Nephron (organoid): ENCODE results near the gene EEPD1.
A peak's percentile ranks its signal among the peaks of the same experiment; 100 is the strongest.

Experiments used
- H3K27ac Mint-ChIP-seq, 3 experiments: 2 replicates each; pipeline ENCODE4 v1.8.0; 2020; ENCODE audit warnings: mixed read lengths in 3 of 3, mild to moderate bottlenecking in 2 of 3, moderate library complexity in 1 of 3
- H3K27me3 Mint-ChIP-seq: 2 replicates; pipeline ENCODE4 v1.8.0; 2021; ENCODE audit warnings: low read depth, mild to moderate bottlenecking, moderate library complexity, mixed read lengths
- H3K36me3 Mint-ChIP-seq: 2 replicates; pipeline ENCODE4 v1.8.0; 2020; ENCODE audit warnings: low read depth, mixed read lengths
- H3K4me1 Mint-ChIP-seq: 2 replicates; pipeline ENCODE4 v1.8.0; 2020; ENCODE audit warnings: mixed read lengths
- H3K4me3 Mint-ChIP-seq, 3 experiments: 2 replicates each; pipeline ENCODE4 v1.8.0; 2020; ENCODE audit warnings: mild to moderate bottlenecking in 3 of 3, mixed read lengths in 3 of 3, moderate library complexity in 2 of 3
- H3K9me3 Mint-ChIP-seq: 2 replicates; pipeline ENCODE4 v1.8.0; 2020; ENCODE audit warnings: mixed read lengths
- TF ChIP-seq, protein P1 (sequence below), 3 experiments: fragments of 200-600 bp; sonication (generic); IDR thresholded peaks; one replicate each; pipeline ENCODE4 v1.5.0; 2021; ENCODE audit warnings: antibody characterized with exemption in 3 of 3; ENCODE audit not compliant: unreplicated experiment in 3 of 3

The EEPD1 gene

DNA sequence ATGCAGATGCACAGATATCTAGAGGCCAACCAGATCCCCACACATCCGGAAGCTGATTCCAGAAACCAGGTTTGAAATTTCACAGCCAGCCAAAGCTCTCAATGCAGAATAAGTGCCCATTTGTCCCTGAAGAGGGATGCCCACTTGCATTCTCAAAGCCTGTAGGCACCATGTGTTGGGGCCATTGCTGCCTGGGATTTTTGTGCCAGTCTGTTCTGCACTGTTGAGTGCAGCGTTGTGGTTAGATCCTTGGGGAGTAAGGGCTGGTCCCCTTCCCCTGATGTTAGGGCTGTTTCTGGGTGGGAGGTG is 62.4 kb downstream of the EEPD1 start:
- Mint-ChIP-seq H3K9me3 (no peaks in the 10 kb centered on the region), H3K27ac (peak overlapping the region; percentile 92 to 97 (median 95)), H3K4me1 (peaks cover 61% of the 10 kb centered on the region), H3K4me3 (peak overlapping the region in 1 of 3 experiments; percentile 24), H3K27me3 (no peaks in the 10 kb centered on the region), H3K36me3 (no peaks in the 10 kb centered on the region)
- TF ChIP-seq, protein P1, sequence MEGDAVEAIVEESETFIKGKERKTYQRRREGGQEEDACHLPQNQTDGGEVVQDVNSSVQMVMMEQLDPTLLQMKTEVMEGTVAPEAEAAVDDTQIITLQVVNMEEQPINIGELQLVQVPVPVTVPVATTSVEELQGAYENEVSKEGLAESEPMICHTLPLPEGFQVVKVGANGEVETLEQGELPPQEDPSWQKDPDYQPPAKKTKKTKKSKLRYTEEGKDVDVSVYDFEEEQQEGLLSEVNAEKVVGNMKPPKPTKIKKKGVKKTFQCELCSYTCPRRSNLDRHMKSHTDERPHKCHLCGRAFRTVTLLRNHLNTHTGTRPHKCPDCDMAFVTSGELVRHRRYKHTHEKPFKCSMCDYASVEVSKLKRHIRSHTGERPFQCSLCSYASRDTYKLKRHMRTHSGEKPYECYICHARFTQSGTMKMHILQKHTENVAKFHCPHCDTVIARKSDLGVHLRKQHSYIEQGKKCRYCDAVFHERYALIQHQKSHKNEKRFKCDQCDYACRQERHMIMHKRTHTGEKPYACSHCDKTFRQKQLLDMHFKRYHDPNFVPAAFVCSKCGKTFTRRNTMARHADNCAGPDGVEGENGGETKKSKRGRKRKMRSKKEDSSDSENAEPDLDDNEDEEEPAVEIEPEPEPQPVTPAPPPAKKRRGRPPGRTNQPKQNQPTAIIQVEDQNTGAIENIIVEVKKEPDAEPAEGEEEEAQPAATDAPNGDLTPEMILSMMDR (IDR thresholded peaks at IDR 0.05; ENCODE audit: unreplicated experiment in 3 of 3), result no peak

DNA sequence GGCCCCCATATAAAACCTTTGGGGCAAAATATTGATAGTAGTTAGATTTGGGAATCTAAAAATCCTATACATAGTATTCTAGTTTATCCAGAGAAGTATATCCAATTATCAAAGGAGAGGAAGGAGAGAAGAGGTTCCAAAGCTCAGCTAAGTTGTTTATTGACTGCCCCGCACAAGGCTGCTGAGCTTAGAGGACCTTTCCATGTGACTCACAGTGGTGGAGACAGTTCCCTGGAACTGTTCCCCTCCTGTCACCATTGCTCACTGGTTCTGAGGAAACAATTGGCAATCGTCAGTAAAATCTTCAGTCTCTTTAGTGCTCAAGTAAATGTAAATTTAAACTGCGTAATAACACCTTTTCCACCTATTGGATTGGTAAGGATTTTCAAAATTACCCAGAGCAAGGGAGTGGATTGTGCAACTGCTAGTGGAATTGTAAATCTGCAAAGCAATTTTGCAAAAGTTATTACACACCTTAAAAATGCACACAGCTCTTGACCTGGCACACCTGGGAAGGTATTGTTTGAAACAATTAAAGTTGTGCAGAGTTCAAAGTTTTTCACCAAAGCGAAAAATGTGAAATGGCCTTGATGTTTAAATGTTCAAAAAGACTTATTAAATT is 63.1 kb downstream of the EEPD1 start:
- peak overlapping the region; percentile 92 to 97 (median 95) for H3K27ac Mint-ChIP-seq
- H3K4me1 Mint-ChIP-seq, result peaks cover 53% of the 10 kb centered on the region
- TF ChIP-seq, protein P1 (IDR thresholded peaks at IDR 0.05; ENCODE audit: unreplicated experiment in 3 of 3), result no peak
- H3K9me3 Mint-ChIP-seq, result no peaks in the 10 kb centered on the region
- H3K27me3 Mint-ChIP-seq, result no peaks in the 10 kb centered on the region
- no peaks in the 10 kb centered on the region for H3K36me3 Mint-ChIP-seq
- H3K4me3 Mint-ChIP-seq, result no peak overlapping the region

DNA sequence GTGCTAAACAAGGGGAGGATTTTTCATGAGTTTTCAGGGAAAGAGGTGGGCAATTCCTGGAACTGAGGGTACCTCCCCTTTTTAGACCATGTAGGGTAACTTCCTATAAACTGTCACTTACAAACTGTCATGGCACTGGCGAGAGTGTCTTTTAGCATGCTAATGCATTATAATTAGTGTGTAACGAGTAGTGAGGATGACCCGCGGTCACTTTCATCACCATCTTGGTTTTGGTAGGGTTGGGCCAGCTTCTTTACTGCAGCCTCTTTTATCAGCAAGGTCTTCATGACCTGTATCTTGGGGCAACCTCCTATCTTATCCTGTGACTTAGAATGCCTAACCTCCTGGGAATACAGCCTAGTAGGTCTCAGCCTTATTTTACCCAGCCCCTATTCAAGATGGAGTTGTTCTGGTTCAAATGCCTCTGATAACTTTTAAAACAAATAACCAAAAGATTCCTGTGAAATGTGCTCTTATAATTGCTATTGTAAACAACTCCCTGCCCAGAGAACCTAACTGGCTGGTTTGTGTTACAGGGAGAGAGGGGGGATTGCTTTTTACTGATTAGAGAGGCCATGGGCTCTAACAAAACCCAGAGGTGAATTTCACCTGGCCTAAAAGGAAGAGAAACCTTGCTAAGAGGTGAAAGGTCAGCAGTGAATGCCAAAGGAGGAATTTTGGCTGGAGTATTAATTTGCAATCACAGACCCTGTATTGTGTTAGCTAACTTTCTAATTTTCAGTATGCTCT is 64.3 kb downstream of the EEPD1 start:
- no peaks in the 10 kb centered on the region for H3K27me3 Mint-ChIP-seq
- TF ChIP-seq, protein P1 (IDR thresholded peaks at IDR 0.05; ENCODE audit: unreplicated experiment in 3 of 3), result no peak
- H3K4me1 Mint-ChIP-seq, result peaks cover 44% of the 10 kb centered on the region
- no peaks in the 10 kb centered on the region for H3K9me3 Mint-ChIP-seq
- peak overlapping the region; percentile 32 to 97 (median 55) for H3K27ac Mint-ChIP-seq
- no peaks in the 10 kb centered on the region for H3K36me3 Mint-ChIP-seq
- no peak overlapping the region for H3K4me3 Mint-ChIP-seq

DNA sequence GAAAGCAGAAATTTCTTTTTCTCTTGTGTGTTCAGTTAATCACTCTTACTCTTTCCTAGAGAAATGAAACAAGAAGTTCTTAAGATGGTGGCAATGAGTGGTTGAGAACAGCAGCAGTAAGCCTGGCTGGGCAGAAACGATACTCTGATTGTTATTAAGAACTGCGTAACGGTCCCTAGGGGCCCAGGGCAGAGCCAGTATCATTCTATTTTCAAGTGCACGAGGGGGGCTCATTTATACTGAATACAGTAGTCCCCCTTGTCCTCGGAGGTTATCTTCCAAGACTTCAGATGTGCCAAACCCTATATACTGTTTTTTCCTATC is 64.9 kb downstream of the EEPD1 start:
- TF ChIP-seq, protein P1 (IDR thresholded peaks at IDR 0.05; ENCODE audit: unreplicated experiment in 3 of 3), result no peak

DNA sequence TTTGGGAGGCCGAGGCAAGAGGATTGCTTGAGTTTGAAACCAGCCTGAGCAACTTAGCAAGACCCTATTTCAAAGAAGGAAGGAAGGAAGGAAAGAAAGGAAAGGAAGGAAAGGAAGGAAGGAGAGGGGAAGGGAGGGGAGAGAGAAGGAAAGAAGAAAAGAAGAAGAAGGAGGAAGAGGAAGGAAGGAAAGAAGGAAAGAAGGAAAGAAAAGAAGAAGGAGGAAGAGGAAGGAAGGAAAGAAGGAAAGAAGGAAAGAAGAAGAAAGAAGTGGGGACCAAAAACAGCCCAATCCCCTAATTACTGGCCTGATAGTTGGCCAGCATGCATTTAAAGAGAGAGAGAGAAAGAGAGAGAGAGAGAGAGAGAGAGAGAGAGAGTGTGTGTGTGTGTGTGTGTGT is 66.4 kb downstream of the EEPD1 start:
- Mint-ChIP-seq H3K4me1 (peaks cover 37% of the 10 kb centered on the region), H3K36me3 (no peaks in the 10 kb centered on the region), H3K27me3 (no peaks in the 10 kb centered on the region), H3K9me3 (no peaks in the 10 kb centered on the region), H3K4me3 (no peak overlapping the region), H3K27ac (peak overlapping the region in 1 of 3 experiments; percentile 25)
- TF ChIP-seq, protein P1 (IDR thresholded peaks at IDR 0.05; ENCODE audit: unreplicated experiment in 3 of 3), result no peak

More for the DNA sequence above, 64.9 kb downstream of the EEPD1 start:
- Mint-ChIP-seq H3K27ac (peak overlapping the region in 2 of 3 experiments; percentile 32 to 97), H3K4me3 (no peak overlapping the region), H3K36me3 (no peaks in the 10 kb centered on the region), H3K4me1 (peaks cover 42% of the 10 kb centered on the region), H3K9me3 (no peaks in the 10 kb centered on the region), H3K27me3 (no peaks in the 10 kb centered on the region)

DNA sequence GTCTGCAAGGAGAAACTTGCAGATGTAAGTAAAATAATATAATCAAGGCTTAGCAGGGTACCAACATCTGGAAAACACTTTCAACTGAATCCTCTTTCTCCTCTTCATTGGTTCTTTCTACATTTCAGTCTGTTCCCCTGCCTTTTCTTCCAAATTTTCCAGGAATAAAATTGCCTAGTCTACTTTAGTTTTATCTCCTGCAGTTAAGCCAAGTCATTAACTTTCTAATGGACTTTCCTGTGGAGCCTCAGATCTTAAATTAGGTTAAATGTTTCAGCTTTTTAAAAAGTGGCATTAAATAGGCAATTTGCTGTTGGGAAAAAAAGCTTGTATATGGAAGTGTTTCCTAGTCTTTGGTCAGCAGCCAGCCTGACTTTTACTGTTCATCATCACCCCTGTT is 70.8 kb downstream of the EEPD1 start:
- TF ChIP-seq, protein P1 (IDR thresholded peaks at IDR 0.05; ENCODE audit: unreplicated experiment in 3 of 3), result no peak
- H3K36me3 Mint-ChIP-seq, result no peaks in the 10 kb centered on the region
- H3K9me3 Mint-ChIP-seq, result no peaks in the 10 kb centered on the region
- H3K27me3 Mint-ChIP-seq, result no peaks in the 10 kb centered on the region
- peak overlapping the region in 2 of 3 experiments; percentile 51 to 75 for H3K27ac Mint-ChIP-seq
- no peak overlapping the region for H3K4me3 Mint-ChIP-seq
- peaks cover 32% of the 10 kb centered on the region for H3K4me1 Mint-ChIP-seq
